ENCODE results near the gene TUBA4A.
"Not testable (repeated sequence)": the region's sequence is repeated elsewhere in the genome, so short reads cannot be mapped to it uniquely, and the experiment has no call there.

TUBA4A gene

GRCh38 chr2:219253753-219254589, at the start of gene TUBA4A:
TSS of gene TUBA4A (minus strand) at chr2:219253918. CDS start at chr2:219253858, 60 bp downstream.
- peak; percentile 93 for DNase-seq (ENCODE audit: low spot score)

DNA sequence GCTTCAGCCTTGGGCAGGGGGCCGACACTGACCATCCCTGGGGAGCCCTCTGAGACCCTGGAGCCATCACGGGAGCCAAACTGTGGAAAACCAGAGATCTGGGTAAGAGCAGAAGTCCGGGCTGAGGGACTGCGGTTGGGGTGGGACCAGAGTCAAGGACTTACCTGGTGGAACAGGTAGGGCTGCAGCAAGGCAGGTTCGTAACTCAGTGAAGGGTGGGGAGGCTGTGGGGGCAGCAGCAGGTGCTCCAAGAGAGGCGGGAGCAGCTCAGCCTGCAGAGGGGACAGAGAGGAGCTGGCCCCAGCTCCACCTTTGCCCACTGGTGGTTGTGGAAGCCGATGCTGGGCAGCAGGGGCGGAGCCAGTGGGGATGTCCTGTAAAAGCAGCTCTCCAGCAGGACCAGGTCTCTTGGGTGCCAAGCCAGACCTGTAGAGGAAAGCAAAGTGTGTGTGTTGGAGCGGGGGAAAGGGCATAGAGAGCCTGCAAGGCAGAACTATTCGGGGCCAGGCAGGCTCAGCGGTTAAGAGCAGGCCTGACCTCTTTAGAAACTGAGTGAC, 48.8 kb upstream of the TUBA4A start:
- DNase-seq (ENCODE audit: low spot score), result no peak

- no peak for DNase-seq (ENCODE audit: low spot score)
Measured at GRCh38 chr2:219300022-219300421, 46.3 kb upstream of the TUBA4A start.

DNA sequence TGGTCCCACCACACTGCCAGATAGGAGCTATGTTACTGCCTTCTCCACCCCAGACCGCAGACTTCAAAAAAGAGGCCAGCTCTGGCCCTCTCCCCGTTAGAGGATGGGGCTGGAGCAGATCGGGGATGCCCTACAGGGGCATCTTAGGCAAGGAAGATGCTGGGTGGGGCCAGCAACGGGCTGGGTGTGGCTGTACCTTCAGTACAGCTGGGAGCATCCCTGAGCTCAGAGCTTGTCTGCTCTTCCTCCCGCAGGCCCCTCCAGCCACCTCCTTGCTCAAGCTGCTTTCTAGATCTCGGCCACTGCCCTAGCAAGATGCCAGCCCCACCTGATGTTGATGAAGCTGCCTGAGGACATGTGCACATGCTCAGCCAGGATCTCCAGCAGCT, 45.6 kb upstream of the TUBA4A start:
- DNase-seq (ENCODE audit: low spot score), result no peak

GRCh38 chr2:219298759-219299371, 45.1 kb upstream of the TUBA4A start:
- peak; percentile 85 for DNase-seq (ENCODE audit: low spot score)

- DNase-seq (ENCODE audit: low spot score), result peak; percentile 34
Measured at GRCh38 chr2:219297766-219298456, 44.2 kb upstream of the TUBA4A start.

GRCh38 chr2:219296631-219297391, 43.1 kb upstream of the TUBA4A start:
- DNase-seq (ENCODE audit: low spot score), result no peak

GRCh38 chr2:219296142-219296541, 42.4 kb upstream of the TUBA4A start:
- DNase-seq (ENCODE audit: low spot score), result no peak

- DNase-seq (ENCODE audit: low spot score), result peak; percentile 90
Measured at GRCh38 chr2:219294356-219295351, 40.9 kb upstream of the TUBA4A start.

DNA sequence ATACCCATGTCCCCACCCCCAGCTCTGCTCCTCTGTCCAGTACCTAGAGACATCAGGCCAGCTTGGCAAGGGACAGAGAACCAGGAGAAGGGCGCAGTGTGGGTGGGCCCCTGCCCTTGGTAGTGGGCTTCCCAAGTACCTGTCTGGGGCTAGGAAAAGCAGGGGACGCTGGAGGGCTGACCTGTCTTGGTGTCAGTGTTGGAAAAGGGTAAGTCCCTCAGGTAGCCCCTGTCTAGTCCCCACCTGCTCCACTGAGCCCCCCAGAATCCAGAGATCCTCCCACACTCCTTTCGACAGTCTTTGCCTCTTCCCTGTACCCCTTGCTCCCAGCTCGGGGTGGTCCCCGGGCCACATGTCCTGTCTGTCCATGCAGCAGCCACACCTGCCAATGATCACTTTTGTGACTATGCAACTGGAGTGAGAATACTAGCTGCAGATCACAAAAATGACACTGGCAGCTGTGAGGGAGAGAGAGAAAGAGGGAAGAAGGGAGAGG, 40.1 kb upstream of the TUBA4A start:
- no peak for DNase-seq (ENCODE audit: low spot score)

GRCh38 chr2:219292616-219293015, 38.9 kb upstream of the TUBA4A start:
- DNase-seq (ENCODE audit: low spot score), result no peak

- DNase-seq (ENCODE audit: low spot score), result no peak
Measured at GRCh38 chr2:219291910-219292490, 38.3 kb upstream of the TUBA4A start.

DNA sequence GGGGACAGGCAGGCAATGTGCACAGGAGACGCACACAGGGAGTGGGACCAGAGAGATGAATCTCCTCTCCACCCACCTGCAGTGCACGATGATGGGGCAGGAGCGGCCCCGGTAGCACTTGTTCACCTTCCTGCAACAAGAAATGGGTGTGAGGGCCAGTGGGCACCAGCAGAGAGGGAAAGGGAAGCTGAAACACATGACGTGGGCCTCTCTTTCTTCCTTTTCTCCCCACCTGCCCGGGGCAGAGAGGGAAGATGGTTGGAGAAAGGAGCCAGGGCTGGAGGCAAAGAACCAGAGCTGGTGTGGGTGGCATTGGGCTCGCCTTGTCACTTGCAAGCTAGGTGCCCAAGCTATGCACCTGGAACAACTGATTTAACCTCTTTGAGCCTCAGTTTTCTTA, 37.7 kb upstream of the TUBA4A start:
- no peak for DNase-seq (ENCODE audit: low spot score)

DNA sequence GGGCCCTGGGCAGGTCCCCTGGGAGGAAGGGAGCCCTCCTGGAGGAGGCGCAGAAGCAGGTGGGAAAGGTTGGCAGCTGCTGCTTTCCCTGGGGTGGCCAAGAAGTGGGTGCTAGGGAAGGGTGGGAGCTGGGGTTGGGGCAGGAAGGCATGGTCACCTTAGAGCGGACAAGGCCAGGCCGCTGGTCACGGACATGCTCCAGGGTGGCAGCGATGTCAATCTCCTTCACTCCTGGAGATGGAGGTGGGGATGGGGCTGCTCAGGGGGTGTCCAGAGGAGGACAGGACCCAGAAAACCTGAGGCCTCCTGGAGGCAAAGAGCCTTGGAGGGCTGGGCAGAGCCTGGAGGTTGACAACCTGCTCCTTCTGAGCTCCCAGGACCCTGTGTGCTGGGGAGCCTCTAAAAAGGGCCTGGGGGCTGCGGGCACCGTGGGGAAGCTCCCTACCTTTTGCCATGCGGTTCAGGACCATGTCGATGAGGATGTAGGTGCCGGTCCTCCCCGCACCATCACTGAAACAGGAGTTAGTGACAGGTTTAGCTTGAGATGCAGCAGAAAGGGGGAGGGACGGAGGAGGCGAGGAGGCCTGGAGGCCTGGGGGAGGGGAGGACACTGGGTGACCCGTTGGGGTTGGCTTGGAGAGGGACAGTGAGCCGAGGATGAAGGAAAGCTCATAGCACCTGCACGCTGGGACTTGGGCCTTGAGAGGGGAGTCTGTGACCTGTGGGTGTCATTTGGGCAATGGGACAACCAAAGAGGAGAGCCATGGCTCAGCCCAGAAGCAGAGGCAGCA, 36.9 kb upstream of the TUBA4A start:
- DNase-seq (ENCODE audit: low spot score), result no peak

DNA sequence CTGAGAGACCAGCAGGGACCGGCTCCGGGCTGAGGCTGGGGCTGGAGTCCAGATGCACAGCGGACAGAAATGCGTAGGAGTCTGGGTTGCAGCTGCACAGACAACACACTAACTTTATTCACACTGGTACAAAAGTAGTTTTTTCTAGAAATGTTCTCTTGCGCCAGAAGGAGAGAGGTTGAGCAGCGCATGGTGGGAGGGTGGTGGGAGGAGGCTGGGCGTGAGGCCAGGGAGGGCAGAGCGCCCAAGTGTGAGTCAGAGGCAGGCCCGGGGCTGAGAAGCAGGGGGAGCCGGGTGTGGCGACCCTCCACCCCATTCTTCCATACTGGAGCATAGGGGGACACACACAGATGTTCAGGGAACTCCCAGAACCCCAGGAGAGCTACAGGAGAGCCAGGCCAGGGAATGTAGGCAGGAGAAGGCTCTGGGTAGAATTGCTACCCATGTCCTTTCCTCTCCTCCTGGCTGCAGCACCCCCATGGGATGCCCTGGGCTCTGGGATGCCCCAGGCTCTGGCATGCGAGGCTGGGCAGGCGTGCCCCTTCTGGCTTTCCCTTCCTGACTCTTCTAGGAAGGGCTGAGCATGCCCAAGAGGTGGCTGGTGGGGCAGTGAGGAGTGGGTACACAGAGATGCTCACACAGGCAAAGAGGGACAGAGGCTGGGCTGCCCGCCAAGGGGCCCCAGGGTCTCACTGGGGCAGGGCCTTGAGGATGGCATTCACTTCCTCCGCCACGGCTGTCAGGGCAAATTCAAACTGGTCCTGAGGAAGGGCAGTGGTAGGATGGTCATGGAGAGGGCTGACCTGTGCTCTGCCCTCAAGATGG, 36.0 kb upstream of the TUBA4A start:
- DNase-seq (ENCODE audit: low spot score), result no peak

- no peak for DNase-seq (ENCODE audit: low spot score)
Measured at GRCh38 chr2:219289195-219289536, 35.4 kb upstream of the TUBA4A start.

DNA sequence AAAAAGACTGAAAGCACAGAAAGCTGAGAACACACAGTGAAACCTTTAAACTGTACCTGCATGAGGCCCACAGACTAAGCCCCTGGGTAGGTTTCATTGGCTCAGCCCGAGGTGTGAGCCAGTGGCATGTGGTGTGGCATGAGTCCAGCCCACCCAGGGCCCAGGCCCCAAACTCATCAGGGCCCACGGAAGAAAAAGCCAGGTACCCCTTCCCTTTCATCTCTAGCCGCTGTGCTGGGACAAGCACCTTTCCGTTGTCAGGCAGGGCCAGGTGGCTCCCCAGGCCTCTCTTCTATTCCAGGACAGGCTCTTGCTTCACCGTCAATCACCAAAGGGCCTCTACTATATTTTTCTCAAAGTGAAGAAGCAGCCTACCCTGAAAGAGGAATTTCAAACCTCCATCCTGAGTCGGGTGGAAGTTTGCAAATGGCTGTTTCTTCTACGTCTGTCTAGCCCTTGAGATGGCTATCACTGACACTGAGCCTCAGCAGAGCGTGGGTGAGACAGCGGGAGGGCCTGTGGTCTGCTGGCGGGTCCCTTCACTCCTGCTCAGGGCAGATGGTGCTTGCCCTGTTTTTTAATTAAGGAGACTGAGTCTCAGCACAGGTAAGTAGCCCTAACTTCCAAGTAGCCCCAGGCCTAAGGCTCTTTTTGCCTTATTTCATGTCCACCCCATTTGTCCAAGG, 34.0 kb upstream of the TUBA4A start:
- no peak for DNase-seq (ENCODE audit: low spot score)

DNA sequence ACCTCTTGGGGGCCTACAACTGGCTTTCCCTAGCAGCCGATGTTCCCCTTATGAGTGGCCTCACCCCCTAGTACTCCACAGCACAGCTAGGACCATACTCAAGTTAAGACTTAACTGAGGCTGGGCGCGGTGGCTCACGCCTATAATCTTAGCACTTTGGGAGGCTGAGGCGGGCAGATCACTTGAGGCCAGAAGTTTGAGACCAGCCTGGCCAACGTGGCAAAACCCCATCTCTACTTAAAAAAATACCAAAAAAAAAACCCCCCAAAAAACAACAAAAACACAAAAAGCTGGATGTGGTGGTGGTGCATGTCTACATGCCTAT, 33.4 kb upstream of the TUBA4A start:
- not testable (repeated sequence) for DNase-seq (ENCODE audit: low spot score)

All from NAMALWA (cell line).